Measurements from ENCODE around the gene NR2F2.
"Not testable (repeated sequence)": the region's sequence is repeated elsewhere in the genome, so short reads cannot be mapped to it uniquely, and the experiment has no call there.

The NR2F2 gene

GRCh38 chr15:96374499-96374898, 44.0 kb downstream of the NR2F2 start:
- no peak for DNase-seq

DNA sequence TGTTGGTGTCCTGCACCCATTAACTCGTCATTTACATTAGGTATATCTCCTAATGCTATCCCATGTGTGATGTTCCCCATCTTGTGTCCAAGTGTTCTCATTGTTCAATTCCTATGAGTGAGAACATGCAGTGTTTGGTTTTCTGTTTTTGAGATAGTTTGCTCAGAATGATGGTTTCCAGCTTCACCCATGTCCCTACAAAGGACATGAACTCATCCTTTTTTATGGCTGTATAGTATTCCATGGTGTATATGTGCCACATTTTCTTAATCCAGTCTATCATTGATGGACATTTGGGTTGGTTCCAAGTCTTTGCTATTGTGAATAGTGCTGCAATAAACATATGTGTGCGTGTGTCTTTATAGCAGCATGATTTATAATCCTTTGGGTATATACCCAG, 49.1 kb downstream of the NR2F2 start:
- not testable (repeated sequence) for DNase-seq

GRCh38 chr15:96381463-96381862, 51.0 kb downstream of the NR2F2 start:
- no peak for DNase-seq

DNA sequence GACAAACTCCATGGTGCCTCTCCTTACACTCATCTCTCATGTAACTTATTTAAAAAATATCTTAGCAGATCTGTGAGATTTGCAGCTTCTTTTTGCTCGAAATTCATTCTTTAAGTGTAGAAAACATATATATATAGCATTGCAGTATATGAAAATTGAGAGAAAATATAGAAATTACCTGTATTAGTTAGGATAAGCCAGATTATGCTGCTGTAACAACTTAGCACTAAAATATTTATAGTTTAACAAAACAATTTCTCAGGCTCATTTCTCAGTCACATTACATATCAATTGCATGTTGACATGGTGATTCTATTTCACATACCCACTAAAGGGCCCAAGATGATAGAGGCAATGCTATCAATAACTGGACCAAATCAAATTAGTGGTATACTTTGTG, 54.7 kb downstream of the NR2F2 start:
- DNase-seq: no peak

DNA sequence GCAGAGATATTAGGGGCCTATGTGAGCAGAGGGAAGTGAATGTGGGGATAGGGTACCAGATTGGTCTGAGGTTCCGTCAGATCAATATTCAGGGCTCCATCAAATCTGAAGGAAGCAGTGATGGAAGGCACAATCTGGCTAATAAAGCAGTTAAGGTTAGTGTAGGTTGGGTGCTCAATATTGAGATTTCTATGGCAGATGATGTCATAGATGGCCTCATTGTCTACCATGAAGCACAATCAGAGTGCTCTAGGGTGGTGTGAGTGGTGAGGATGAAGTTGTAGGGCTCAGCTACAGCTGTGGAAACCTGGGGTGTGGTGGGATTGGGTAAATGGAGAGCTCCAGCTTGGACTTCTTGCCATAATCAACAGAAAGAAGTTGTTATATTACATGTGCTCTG, 58.2 kb downstream of the NR2F2 start:
- no peak for DNase-seq

Measured in activated effector memory CD4-positive, alpha-beta T cell treated with Interleukin-2 at 50 U/mL for 16 hours (primary cell).